GM23338 (cell line): ENCODE measurements around the gene LYRM7. TPM values are rescaled to one million over a fixed set of nuclear protein-coding genes. Genes with fewer than 3 reads are reported as not detected.

Experiments
- ATAC-seq: fragments of 200-7000 bp; cut with Tn5 transposase; 3 replicates; pipeline ENCODE4 v1.9.1; 2020
- DNase-seq: peaks from one replicate; pipeline ENCODE4 v3.0.0-alpha.2; 2015; ENCODE audit warnings: low spot score
- H2AFZ ChIP-seq: fragments of 200-600 bp; sonication (generic); 2 replicates; pipeline ENCODE4 v1.8.0; 2016; ENCODE audit warnings: antibody characterized with exemption, mild to moderate bottlenecking, moderate library complexity
- H3F3A ChIP-seq: fragments of 200-600 bp; sonication (generic); replicated peaks from 2 replicates; pipeline ENCODE4 v1.8.0; 2017; ENCODE audit warnings: antibody characterized with exemption, mixed run types, low read depth
- H3K27ac ChIP-seq: fragments of 200-600 bp; sonication (generic); 2 replicates; pipeline ENCODE4 v1.6.1; 2016; ENCODE audit warnings: low read depth
- H3K27me3 ChIP-seq: fragments of 200-600 bp; sonication (generic); 2 replicates; pipeline ENCODE4 v1.8.0; 2016; ENCODE audit warnings: mild to moderate bottlenecking, mixed run types, moderate library complexity; ENCODE audit not compliant: insufficient read depth
- H3K36me3 ChIP-seq: fragments of 200-600 bp; sonication (generic); 2 replicates; pipeline ENCODE4 v1.8.0; 2016; ENCODE audit warnings: mild to moderate bottlenecking; ENCODE audit not compliant: insufficient read depth
- H3K4me1 ChIP-seq: fragments of 200-600 bp; sonication (generic); 2 replicates; pipeline ENCODE4 v1.8.0; 2016; ENCODE audit warnings: mild to moderate bottlenecking, moderate library complexity; ENCODE audit not compliant: insufficient read depth
- H3K4me2 ChIP-seq: fragments of 200-600 bp; sonication (generic); 2 replicates; pipeline ENCODE4 v1.7.1; 2017; ENCODE audit warnings: mixed run types
- H3K4me3 ChIP-seq: fragments of 200-600 bp; sonication (generic); 2 replicates; pipeline ENCODE4 v1.6.1; 2016; ENCODE audit warnings: mixed run types
- H3K79me2 ChIP-seq: fragments of 200-600 bp; sonication (generic); replicated peaks from 2 replicates; pipeline ENCODE4 v1.8.0; 2017; ENCODE audit warnings: mild to moderate bottlenecking; ENCODE audit not compliant: insufficient read depth
- H3K9me2 ChIP-seq: fragments of 200-600 bp; sonication (generic); 2 replicates; pipeline ENCODE4 v1.8.0; 2017; ENCODE audit not compliant: insufficient read depth
- H4K20me1 ChIP-seq: fragments of 200-600 bp; sonication (generic); replicated peaks from 2 replicates; pipeline ENCODE4 v1.8.0; 2017; ENCODE audit warnings: mild to moderate bottlenecking; ENCODE audit not compliant: insufficient read depth
- H3K27ac Mint-ChIP-seq: 2 replicates; pipeline ENCODE4 v1.8.0; 2020; ENCODE audit warnings: inconsistent platforms, mild to moderate bottlenecking, moderate library complexity, mixed read lengths
- H3K27me3 Mint-ChIP-seq: 3 replicates; pipeline ENCODE4 v1.8.0; 2022; ENCODE audit warnings: low read depth, mild to moderate bottlenecking, moderate library complexity, mixed read lengths, inconsistent platforms; ENCODE audit not compliant: insufficient read depth, poor library complexity
- H3K36me3 Mint-ChIP-seq: 3 replicates; pipeline ENCODE4 v1.8.0; 2021; ENCODE audit warnings: low read depth, mild to moderate bottlenecking, inconsistent platforms, moderate library complexity, mixed read lengths
- H3K4me1 Mint-ChIP-seq: 3 replicates; pipeline ENCODE4 v1.8.0; 2020; ENCODE audit warnings: mild to moderate bottlenecking, inconsistent platforms, mixed read lengths
- H3K4me3 Mint-ChIP-seq: 3 replicates; pipeline ENCODE4 v1.8.0; 2021; ENCODE audit warnings: moderate library complexity, mild to moderate bottlenecking, inconsistent platforms, mixed read lengths
- H3K9me3 Mint-ChIP-seq: 3 replicates; pipeline ENCODE4 v1.8.0; 2020; ENCODE audit warnings: moderate library complexity, mild to moderate bottlenecking, inconsistent platforms, mixed read lengths
- CREB1 ChIP-seq: fragments of 250-450 bp; sonication (Bioruptor Pico); IDR thresholded peaks from 2 replicates; pipeline ENCODE4 v1.5.0; 2020; ENCODE audit warnings: low read depth, mild to moderate bottlenecking, moderate library complexity
- EZH2 ChIP-seq: fragments of 200-600 bp; sonication (generic); IDR thresholded peaks from one replicate; pipeline ENCODE4 v1.8.0; 2017; ENCODE audit warnings: antibody characterized with exemption, mild to moderate bottlenecking, low read depth; ENCODE audit not compliant: unreplicated experiment
- NANOG ChIP-seq: IDR thresholded peaks from 2 replicates; pipeline ENCODE4 v1.6.1; 2016; ENCODE audit warnings: antibody characterized with exemption, borderline replicate concordance
- POLR2AphosphoS5 ChIP-seq: IDR thresholded peaks from 2 replicates; pipeline ENCODE4 v1.6.1; 2016; ENCODE audit warnings: antibody characterized with exemption, low read depth
- STAT1 ChIP-seq: IDR thresholded peaks from one replicate; pipeline ENCODE4 v1.6.1; 2016; ENCODE audit warnings: antibody characterized with exemption; ENCODE audit not compliant: unreplicated experiment
- polyA plus RNA-seq: library from polyadenylated mRNA; unstranded; fragments of >200 nt; fragmentation: Nextera tagmentation; extraction: Ambion mirVana; gene quantifications from 2 replicates; pipeline ENCODE4 v1.2.1, GENCODE V29; 2016
- total RNA-seq: library from RNA; depleted of rRNA; stranded (reverse); fragments of >200 nt; shearing (Covaris generic); gene quantifications from 2 replicates; pipeline ENCODE4 v1.2.3, GENCODE V29; 2014
- TF ChIP-seq, protein P1 (sequence below): fragments of 250-450 bp; sonication (Bioruptor Pico); IDR thresholded peaks from 2 replicates; pipeline ENCODE4 v1.5.0; 2020; ENCODE audit warnings: mild to moderate bottlenecking, moderate library complexity

Gene LYRM7
- total and polyA plus RNA-seq, 2 experiments from 2014 or later: 11.3 to 34.8 TPM

- Histone ChIP-seq H3K79me2 (no peaks in the 10 kb centered on the region), H3K9me2 (no peaks in the 10 kb centered on the region), H3K4me2 (no peak overlapping the region), H3K27ac (no peak overlapping the region), H3F3A (no peaks in the 10 kb centered on the region), H2AFZ (no peak overlapping the region), H3K36me3 (no peaks in the 10 kb centered on the region), H3K27me3 (no peaks in the 10 kb centered on the region), H3K4me1 (no peaks in the 10 kb centered on the region), H4K20me1 (no peaks in the 10 kb centered on the region), H3K4me3 (no peak overlapping the region)
- no peaks in the 10 kb centered on the region for H3K4me1 Mint-ChIP-seq
- DNase-seq (no peak), ATAC-seq (no peak)
- no peak overlapping the region for H3K4me3 Mint-ChIP-seq
- no peaks in the 10 kb centered on the region for H3K36me3 Mint-ChIP-seq
- TF ChIP-seq STAT1 (no peak), EZH2 (no peak)
- TF ChIP-seq, protein P1, sequence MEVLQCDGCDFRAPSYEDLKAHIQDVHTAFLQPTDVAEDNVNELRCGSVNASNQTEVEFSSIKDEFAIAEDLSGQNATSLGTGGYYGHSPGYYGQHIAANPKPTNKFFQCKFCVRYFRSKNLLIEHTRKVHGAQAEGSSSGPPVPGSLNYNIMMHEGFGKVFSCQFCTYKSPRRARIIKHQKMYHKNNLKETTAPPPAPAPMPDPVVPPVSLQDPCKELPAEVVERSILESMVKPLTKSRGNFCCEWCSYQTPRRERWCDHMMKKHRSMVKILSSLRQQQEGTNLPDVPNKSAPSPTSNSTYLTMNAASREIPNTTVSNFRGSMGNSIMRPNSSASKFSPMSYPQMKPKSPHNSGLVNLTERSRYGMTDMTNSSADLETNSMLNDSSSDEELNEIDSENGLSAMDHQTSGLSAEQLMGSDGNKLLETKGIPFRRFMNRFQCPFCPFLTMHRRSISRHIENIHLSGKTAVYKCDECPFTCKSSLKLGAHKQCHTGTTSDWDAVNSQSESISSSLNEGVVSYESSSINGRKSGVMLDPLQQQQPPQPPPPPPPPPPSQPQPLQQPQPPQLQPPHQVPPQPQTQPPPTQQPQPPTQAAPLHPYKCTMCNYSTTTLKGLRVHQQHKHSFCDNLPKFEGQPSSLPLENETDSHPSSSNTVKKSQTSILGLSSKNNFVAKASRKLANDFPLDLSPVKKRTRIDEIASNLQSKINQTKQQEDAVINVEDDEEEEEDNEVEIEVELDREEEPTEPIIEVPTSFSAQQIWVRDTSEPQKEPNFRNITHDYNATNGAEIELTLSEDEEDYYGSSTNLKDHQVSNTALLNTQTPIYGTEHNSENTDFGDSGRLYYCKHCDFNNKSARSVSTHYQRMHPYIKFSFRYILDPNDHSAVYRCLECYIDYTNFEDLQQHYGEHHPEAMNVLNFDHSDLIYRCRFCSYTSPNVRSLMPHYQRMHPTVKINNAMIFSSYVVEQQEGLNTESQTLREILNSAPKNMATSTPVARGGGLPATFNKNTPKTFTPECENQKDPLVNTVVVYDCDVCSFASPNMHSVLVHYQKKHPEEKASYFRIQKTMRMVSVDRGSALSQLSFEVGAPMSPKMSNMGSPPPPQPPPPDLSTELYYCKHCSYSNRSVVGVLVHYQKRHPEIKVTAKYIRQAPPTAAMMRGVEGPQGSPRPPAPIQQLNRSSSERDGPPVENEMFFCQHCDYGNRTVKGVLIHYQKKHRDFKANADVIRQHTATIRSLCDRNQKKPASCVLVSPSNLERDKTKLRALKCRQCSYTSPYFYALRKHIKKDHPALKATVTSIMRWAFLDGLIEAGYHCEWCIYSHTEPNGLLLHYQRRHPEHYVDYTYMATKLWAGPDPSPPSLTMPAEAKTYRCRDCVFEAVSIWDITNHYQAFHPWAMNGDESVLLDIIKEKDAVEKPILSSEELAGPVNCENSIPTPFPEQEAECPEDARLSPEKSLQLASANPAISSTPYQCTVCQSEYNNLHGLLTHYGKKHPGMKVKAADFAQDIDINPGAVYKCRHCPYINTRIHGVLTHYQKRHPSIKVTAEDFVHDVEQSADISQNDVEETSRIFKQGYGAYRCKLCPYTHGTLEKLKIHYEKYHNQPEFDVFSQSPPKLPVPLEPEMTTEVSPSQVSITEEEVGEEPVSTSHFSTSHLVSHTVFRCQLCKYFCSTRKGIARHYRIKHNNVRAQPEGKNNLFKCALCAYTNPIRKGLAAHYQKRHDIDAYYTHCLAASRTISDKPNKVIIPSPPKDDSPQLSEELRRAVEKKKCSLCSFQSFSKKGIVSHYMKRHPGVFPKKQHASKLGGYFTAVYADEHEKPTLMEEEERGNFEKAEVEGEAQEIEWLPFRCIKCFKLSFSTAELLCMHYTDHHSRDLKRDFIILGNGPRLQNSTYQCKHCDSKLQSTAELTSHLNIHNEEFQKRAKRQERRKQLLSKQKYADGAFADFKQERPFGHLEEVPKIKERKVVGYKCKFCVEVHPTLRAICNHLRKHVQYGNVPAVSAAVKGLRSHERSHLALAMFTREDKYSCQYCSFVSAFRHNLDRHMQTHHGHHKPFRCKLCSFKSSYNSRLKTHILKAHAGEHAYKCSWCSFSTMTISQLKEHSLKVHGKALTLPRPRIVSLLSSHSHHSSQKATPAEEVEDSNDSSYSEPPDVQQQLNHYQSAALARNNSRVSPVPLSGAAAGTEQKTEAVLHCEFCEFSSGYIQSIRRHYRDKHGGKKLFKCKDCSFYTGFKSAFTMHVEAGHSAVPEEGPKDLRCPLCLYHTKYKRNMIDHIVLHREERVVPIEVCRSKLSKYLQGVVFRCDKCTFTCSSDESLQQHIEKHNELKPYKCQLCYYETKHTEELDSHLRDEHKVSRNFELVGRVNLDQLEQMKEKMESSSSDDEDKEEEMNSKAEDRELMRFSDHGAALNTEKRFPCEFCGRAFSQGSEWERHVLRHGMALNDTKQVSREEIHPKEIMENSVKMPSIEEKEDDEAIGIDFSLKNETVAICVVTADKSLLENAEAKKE (CRISPR knock-in tag): no peak
- H3K27ac Mint-ChIP-seq: no peak overlapping the region
- peaks cover 2% of the 10 kb centered on the region for H3K27me3 Mint-ChIP-seq
- H3K9me3 Mint-ChIP-seq: no peaks in the 10 kb centered on the region
These were observed 12.1 kb downstream of the LYRM7 start for GRCh38 chr5:131182839-131183238.

- Mint-ChIP-seq H3K4me3 (no peak overlapping the region), H3K27me3 (peaks cover 2% of the 10 kb centered on the region), H3K9me3 (no peaks in the 10 kb centered on the region), H3K36me3 (no peaks in the 10 kb centered on the region; the same call in 1 of the 3 replicates), H3K27ac (no peak overlapping the region), H3K4me1 (no peaks in the 10 kb centered on the region)
- Histone ChIP-seq H3F3A (no peaks in the 10 kb centered on the region), H3K4me2 (no peak overlapping the region), H3K4me1 (no peaks in the 10 kb centered on the region), H3K27ac (no peak overlapping the region), H3K36me3 (no peaks in the 10 kb centered on the region), H3K4me3 (no peak overlapping the region), H4K20me1 (no peaks in the 10 kb centered on the region), H3K79me2 (no peaks in the 10 kb centered on the region), H3K9me2 (no peaks in the 10 kb centered on the region), H3K27me3 (no peaks in the 10 kb centered on the region), H2AFZ (no peak overlapping the region)
- no peak for DNase-seq
- ATAC-seq: no peak
- no peak for TF ChIP-seq NANOG
- TF ChIP-seq, protein P1 (CRISPR knock-in tag): no peak
- no peak for TF ChIP-seq CREB1
- no peak for TF ChIP-seq STAT1
- TF ChIP-seq EZH2: no peak
- no peak for TF ChIP-seq POLR2AphosphoS5
These were observed 14.9 kb downstream of the LYRM7 start for GRCh38 chr5:131185523-131186104.
